Prostate gland (tissue), 2 donors: Measurements from ENCODE around the gene MAGI3. TPM values are rescaled to one million over a fixed set of nuclear protein-coding genes. Genes with fewer than 3 reads are reported as not detected.

Source experiments
- DNase-seq: peaks from one replicate; pipeline ENCODE4 v3.0.0-alpha.2; 2019; ENCODE audit warnings: low spot score
- H3K27ac ChIP-seq, 2 donors: fragments of 200-600 bp; sonication (generic); 2 replicates each; pipeline ENCODE4 v1.5.1; 2017 to 2019
- H3K27me3 ChIP-seq: fragments of 200-600 bp; sonication (generic); replicated peaks from 2 replicates; pipeline ENCODE4 v1.5.1; 2019; ENCODE audit not compliant: insufficient read depth
- H3K36me3 ChIP-seq, 2 donors: fragments of 200-600 bp; sonication (generic); 1 replicate in 1 of 2; 2 replicates in 1 of 2; pipeline versions ENCODE4 v1.5.1 to v1.8.1; 2017 to 2019
- H3K4me1 ChIP-seq: fragments of 200-600 bp; sonication (generic); replicated peaks from 2 replicates; pipeline ENCODE4 v1.5.1; 2019
- H3K4me3 ChIP-seq, 2 donors: fragments of 200-600 bp; sonication (generic); 2 replicates each; pipeline ENCODE4 v1.5.1; 2017 to 2019
- H3K9me3 ChIP-seq: fragments of 200-600 bp; sonication (generic); 2 replicates; pipeline ENCODE4 v1.5.1; 2017
- CTCF ChIP-seq, 4 experiments: fragments of 200-600 bp in 2 of 4; fragments of 450-650 bp in 2 of 4; sonication (generic) in 2 of 4; IDR thresholded peaks; 1 replicate in 3 of 4; 2 replicates in 1 of 4; pipeline ENCODE4 v1.5.1; 2016 to 2019; ENCODE audit warnings: antibody characterized with exemption in 4 of 4, mild to moderate bottlenecking in 2 of 4, moderate library complexity in 2 of 4
- POLR2A ChIP-seq: fragments of 450-650 bp; IDR thresholded peaks from one replicate; pipeline ENCODE4 v1.6.1; 2016; ENCODE audit warnings: antibody characterized with exemption, mild to moderate bottlenecking
- POLR2AphosphoS5 ChIP-seq: sonication (generic); formaldehyde crosslinking; IDR thresholded peaks from one replicate; pipeline ENCODE4 v1.6.1; 2017; ENCODE audit warnings: antibody characterized with exemption
- WGBS: methylation state at CpG from one replicate; pipeline ENCODE4 v1.1.5; 2018; 5-methylcytosine and 5-hydroxymethylcytosine counted together
- intact Hi-C: fragments of 100-400 bp; cut with DNase I; formaldehyde crosslinking; loops from one replicate; pipeline ENCODE4 v1.14.2; 2022
- total RNA-seq, 2 donors: library from RNA; depleted of rRNA; stranded (reverse); fragments of >200 nt; gene quantifications; one replicate each; pipeline ENCODE4 v1.1.0, GENCODE V29; 2016

The MAGI3 gene
- total RNA-seq, 2 donors from 2014 or later = 20.2 to 23.2 TPM

DNA sequence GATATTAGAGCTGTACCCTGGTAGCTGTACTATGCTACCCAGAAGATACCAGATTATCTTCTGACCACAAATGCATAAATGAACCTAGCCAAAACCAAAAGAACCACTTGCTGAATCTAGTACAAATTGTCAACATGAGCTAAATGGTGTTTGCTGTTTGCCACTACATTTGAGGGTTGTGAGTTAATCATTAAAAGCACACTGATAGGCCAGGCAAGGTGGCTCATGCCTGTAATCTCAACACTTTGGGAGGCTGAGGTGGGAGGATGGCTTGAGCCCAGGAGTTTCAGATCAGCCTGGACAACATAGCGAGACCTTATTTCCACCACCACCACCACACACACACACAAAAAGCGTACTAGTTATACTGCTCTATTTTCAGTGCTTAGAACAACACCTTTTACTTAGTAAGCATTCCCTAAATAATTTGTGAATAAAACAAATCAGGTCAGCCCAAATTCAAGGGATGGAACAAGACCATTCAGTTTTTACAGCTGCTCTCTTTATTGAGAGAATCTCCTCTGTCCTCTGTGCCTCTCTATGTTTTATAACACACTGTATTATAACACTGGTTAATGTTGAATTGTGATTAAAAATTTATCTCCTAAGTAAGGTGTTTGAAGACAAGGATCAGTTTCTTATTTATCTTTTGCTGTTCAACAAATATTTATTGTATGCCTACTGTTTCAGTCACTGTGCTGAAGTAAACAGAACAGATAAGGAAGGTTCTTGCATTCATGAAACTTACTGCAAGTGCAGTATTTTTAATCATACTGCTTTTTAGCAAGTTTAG is 44.0 kb downstream of the MAGI3 start:
- Histone ChIP-seq H3K27me3 (no peaks in the 10 kb centered on the region), H3K9me3 (no peaks in the 10 kb centered on the region), H3K4me1 (no peaks in the 10 kb centered on the region), H3K4me3 (no peak overlapping the region), H3K27ac (no peak overlapping the region), H3K36me3 (no peaks in the 10 kb centered on the region)
- no peak for DNase-seq
- no peak for TF ChIP-seq POLR2A
- TF ChIP-seq CTCF (IDR thresholded peaks at IDR 0.05) = no peak
- no peak for TF ChIP-seq POLR2AphosphoS5
- intact Hi-C loops = no loop called here
- WGBS = 94% methylated on average over 2 of the region's 2 CpGs

GRCh38 chr1:113434874-113435175 is 44.5 kb downstream of the MAGI3 start:
- 97% methylated on average over 2 of the region's 2 CpGs for whole genome bisulfite sequencing
- no peak for DNase-seq
- H3K27me3 ChIP-seq = no peaks in the 10 kb centered on the region
- H3K4me3 ChIP-seq = no peak overlapping the region
- H3K9me3 ChIP-seq = no peaks in the 10 kb centered on the region
- no peaks in the 10 kb centered on the region for H3K4me1 ChIP-seq
- no peak overlapping the region for H3K27ac ChIP-seq
- no peaks in the 10 kb centered on the region for H3K36me3 ChIP-seq
- TF ChIP-seq POLR2AphosphoS5 = no peak
- TF ChIP-seq CTCF (IDR thresholded peaks at IDR 0.05) = no peak
- TF ChIP-seq POLR2A = no peak
- intact Hi-C loops = no loop called here

DNA sequence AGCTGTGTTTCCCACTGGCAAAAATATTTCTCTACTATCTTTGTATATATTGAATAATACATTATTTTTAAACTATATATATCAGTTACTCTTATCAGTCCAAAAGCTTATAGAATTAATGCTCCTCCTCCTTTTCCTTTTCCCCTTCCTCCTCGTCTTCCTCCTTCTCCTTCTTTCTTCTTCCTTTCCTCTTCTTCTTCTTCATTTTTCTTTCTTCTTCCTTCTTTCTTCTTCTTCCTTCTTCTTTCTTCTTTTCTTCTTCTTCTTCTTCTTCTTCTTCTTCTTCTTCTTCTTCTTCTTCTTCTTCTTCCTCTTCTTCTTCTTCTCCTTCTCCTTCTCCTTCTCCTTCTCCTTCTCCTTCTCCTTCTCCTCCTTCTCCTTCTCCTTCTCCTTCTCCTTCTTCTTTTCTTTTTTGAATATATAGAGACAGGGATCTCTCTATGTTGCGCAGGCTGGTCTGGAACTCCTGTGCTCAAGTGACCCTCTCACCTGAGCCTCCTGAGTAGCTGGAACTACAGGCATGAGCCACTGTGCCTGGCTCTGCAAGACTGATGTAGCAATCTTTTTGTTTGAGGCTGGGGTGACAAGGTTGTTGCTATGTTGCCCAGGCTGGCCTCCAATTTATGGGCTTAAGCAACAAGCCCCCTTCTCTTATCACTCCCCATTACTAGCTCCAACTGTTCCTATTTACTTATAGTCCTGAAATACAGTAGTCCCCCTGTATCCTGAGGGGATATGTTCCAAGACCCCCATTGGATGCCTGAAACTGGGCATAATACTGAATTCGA is 47.4 kb downstream of the MAGI3 start:
- H3K4me1 ChIP-seq = no peaks in the 10 kb centered on the region
- no peaks in the 10 kb centered on the region for H3K27me3 ChIP-seq
- TF ChIP-seq POLR2AphosphoS5 (no peak), POLR2A (no peak), CTCF (IDR thresholded peaks at IDR 0.05) (no peak)
- H3K9me3 ChIP-seq = no peaks in the 10 kb centered on the region
- no peak for DNase-seq
- H3K36me3 ChIP-seq = no peaks in the 10 kb centered on the region
- no peak overlapping the region for H3K4me3 ChIP-seq
- WGBS = 93% methylated on average over 3 of the region's 3 CpGs
- intact Hi-C loops = no loop called here
- no peak overlapping the region for H3K27ac ChIP-seq

GRCh38 chr1:113438505-113439276 is 48.4 kb downstream of the MAGI3 start:
- no peaks in the 10 kb centered on the region for H3K36me3 ChIP-seq
- intact Hi-C loops = no loop called here
- no peak for DNase-seq
- TF ChIP-seq POLR2AphosphoS5 = no peak
- no peaks in the 10 kb centered on the region for H3K9me3 ChIP-seq
- no peaks in the 10 kb centered on the region for H3K4me1 ChIP-seq
- no peak overlapping the region for H3K4me3 ChIP-seq
- H3K27ac ChIP-seq = no peak overlapping the region
- 81% methylated on average over 3 of the region's 3 CpGs for WGBS
- H3K27me3 ChIP-seq = no peaks in the 10 kb centered on the region

GRCh38 chr1:113439277-113439670 is 49.0 kb downstream of the MAGI3 start:
- intact Hi-C loops = no loop called here
- Histone ChIP-seq H3K27ac (no peak overlapping the region), H3K36me3 (no peaks in the 10 kb centered on the region), H3K9me3 (no peaks in the 10 kb centered on the region), H3K4me1 (no peaks in the 10 kb centered on the region), H3K27me3 (no peaks in the 10 kb centered on the region), H3K4me3 (no peak overlapping the region)
- TF ChIP-seq CTCF (IDR thresholded peaks at IDR 0.05) (no peak), POLR2A (no peak), POLR2AphosphoS5 (no peak)
- WGBS = 84% methylated on average over 2 of the region's 2 CpGs
- DNase-seq = no peak
